H1 (cell line): ENCODE results near the gene RAD51B. TPM values are rescaled to one million over a fixed set of nuclear protein-coding genes. Genes with fewer than 3 reads are reported as not detected.

Source experiments
- CTCF ChIA-PET: fragments of 300-600 bp; sonication (Branson Sonifier 250); formaldehyde crosslinking; loops from one replicate; lab custom pipeline; 2021; ENCODE audit not compliant: partially characterized antibody; lab: Charles Lee
- POLR2A ChIA-PET: fragments of 300-600 bp; sonication (Branson Sonifier 250); formaldehyde crosslinking; loops from one replicate; lab custom pipeline; 2021; ENCODE audit warnings: inconsistent platforms; ENCODE audit not compliant: partially characterized antibody; lab: Charles Lee
- DNase-seq, 2 experiments: peaks; one replicate each; pipeline versions ENCODE4 v3.0.0 to v3.0.0-alpha.2; 2010 to 2022; ENCODE audit warnings: low spot score in 2 of 2, low read depth in 1 of 2, mixed read lengths in 1 of 2
- FAIRE-seq: peaks from 2 replicates; lab custom pipeline; 2011; peaks lifted over from hg19 to GRCh38; lab: Jason Lieb, UNC
- H2AFZ ChIP-seq: 2 replicates; pipeline ENCODE4 v1.8.1; 2012; ENCODE audit warnings: low read length, inconsistent platforms
- H2AK5ac ChIP-seq: 2 replicates; pipeline ENCODE4 v1.6.1; 2013; ENCODE audit warnings: low read depth, low read length
- H2BK120ac ChIP-seq: replicated peaks from 2 replicates; pipeline ENCODE3; 2013; ENCODE audit warnings: low read depth, low read length, inconsistent platforms
- H2BK12ac ChIP-seq: 2 replicates; pipeline ENCODE4 v1.6.1; 2013; ENCODE audit warnings: low read depth, low read length
- H2BK15ac ChIP-seq: 2 replicates; pipeline ENCODE4 v1.6.1; 2013; ENCODE audit warnings: low read length
- H2BK20ac ChIP-seq: 2 replicates; pipeline ENCODE4 v1.6.1; 2013; ENCODE audit warnings: low read length
- H2BK5ac ChIP-seq: 2 replicates; pipeline ENCODE4 v1.6.1; 2013; ENCODE audit warnings: low read depth, low read length
- H3K14ac ChIP-seq: 2 replicates; pipeline ENCODE4 v1.6.1; 2013; ENCODE audit warnings: inconsistent platforms; ENCODE audit not compliant: insufficient read length
- H3K18ac ChIP-seq: 2 replicates; pipeline ENCODE4 v1.6.1; 2013; ENCODE audit warnings: low read length; ENCODE audit errors: extremely low read depth
- H3K23ac ChIP-seq: 2 replicates; pipeline ENCODE4 v1.6.1; 2013; ENCODE audit warnings: inconsistent platforms; ENCODE audit not compliant: insufficient read length
- H3K23me2 ChIP-seq: 2 replicates; pipeline ENCODE4 v1.6.1; 2013; ENCODE audit warnings: low read depth, low read length
- H3K27ac ChIP-seq: 2 replicates; pipeline ENCODE4 v1.6.1; 2011; ENCODE audit warnings: low read depth, low read length, inconsistent platforms
- H3K27me3 ChIP-seq, 4 experiments: replicated peaks in 1 of 4; 1 replicate in 1 of 4; 2 replicates in 3 of 4; pipeline versions ENCODE4 v1.6.1 to v1.8.1; 2011 to 2013; ENCODE audit warnings: low read length in 3 of 4, mild to moderate bottlenecking in 3 of 4, inconsistent platforms in 2 of 4, mixed read lengths in 2 of 4, moderate library complexity in 1 of 4; ENCODE audit not compliant: control insufficient read depth in 3 of 4, insufficient read depth in 3 of 4; ENCODE audit errors: extremely low read depth in 1 of 4
- H3K36me3 ChIP-seq, 4 experiments: 2 replicates each; pipeline versions ENCODE4 v1.6.1 to v1.8.1; 2011 to 2013; ENCODE audit warnings: mild to moderate bottlenecking in 4 of 4, low read length in 3 of 4, moderate library complexity in 2 of 4, control low read depth in 1 of 4, inconsistent platforms in 1 of 4; ENCODE audit not compliant: insufficient read depth in 4 of 4, control insufficient read depth in 2 of 4
- H3K4ac ChIP-seq: replicated peaks from 2 replicates; pipeline ENCODE3; 2013; ENCODE audit warnings: low read length, low read depth, mixed read lengths, inconsistent platforms; ENCODE audit not compliant: insufficient read length
- H3K4me1 ChIP-seq, 4 experiments: replicated peaks in 1 of 4; 1 replicate in 1 of 4; 2 replicates in 3 of 4; pipeline versions ENCODE4 v1.6.1 to v1.8.1; 2011 to 2013; ENCODE audit warnings: low read length in 3 of 4, inconsistent platforms in 2 of 4, mixed read lengths in 1 of 4; ENCODE audit not compliant: insufficient read depth in 4 of 4, control insufficient read depth in 3 of 4
- H3K4me2 ChIP-seq, 2 experiments: 2 replicates each; pipeline versions ENCODE4 v1.6.1 to v1.8.1; 2011 to 2013; ENCODE audit warnings: low read depth in 2 of 2, low read length in 2 of 2, control low read depth in 1 of 2, inconsistent platforms in 1 of 2, mild to moderate bottlenecking in 1 of 2; ENCODE audit not compliant: insufficient read depth in 1 of 2
- H3K4me3 ChIP-seq, 4 experiments: fragments of 200-600, 300-600 bp in 1 of 4; sonication (generic), shearing (Covaris generic), sonication (Bioruptor Twin) in 1 of 4; 2 replicates each; pipeline versions ENCODE4 v1.5.1 to v1.8.1; 2011 to 2016; ENCODE audit warnings: low read length in 4 of 4, low read depth in 3 of 4, control low read depth in 2 of 4, inconsistent platforms in 2 of 4, mild to moderate bottlenecking in 2 of 4, mixed read lengths in 1 of 4, moderate library complexity in 1 of 4; ENCODE audit not compliant: insufficient read depth in 2 of 4; ENCODE audit errors: extremely low read depth in 1 of 4
- H3K56ac ChIP-seq: replicated peaks from 2 replicates; pipeline ENCODE3; 2013; ENCODE audit warnings: low read depth, mild to moderate bottlenecking, mixed read lengths, low read length, inconsistent platforms; ENCODE audit not compliant: insufficient read length
- H3K79me1 ChIP-seq: 2 replicates; pipeline ENCODE4 v1.6.1; 2013; ENCODE audit warnings: low read depth, low read length, control low read depth
- H3K79me2 ChIP-seq, 2 experiments: 2 replicates each; pipeline versions ENCODE4 v1.6.1 to v1.8.1; 2012 to 2013; ENCODE audit warnings: low read length in 2 of 2, mild to moderate bottlenecking in 2 of 2, inconsistent platforms in 1 of 2; ENCODE audit not compliant: insufficient read depth in 2 of 2, control insufficient read depth in 1 of 2
- H3K9ac ChIP-seq, 4 experiments: replicated peaks in 1 of 4; 1 replicate in 1 of 4; 2 replicates in 3 of 4; pipeline versions ENCODE4 v1.6.1 to v1.8.1; 2011 to 2013; ENCODE audit warnings: low read depth in 3 of 4, low read length in 3 of 4, control low read depth in 2 of 4, mild to moderate bottlenecking in 2 of 4, moderate library complexity in 2 of 4, inconsistent platforms in 1 of 4; ENCODE audit errors: extremely low read depth in 1 of 4
- H3K9me3 ChIP-seq, 2 experiments: 2 replicates each; pipeline versions ENCODE4 v1.6.1 to v1.8.1; 2012 to 2013; ENCODE audit warnings: mild to moderate bottlenecking in 2 of 2, moderate library complexity in 2 of 2, control low read depth in 1 of 2, inconsistent platforms in 1 of 2, low read depth in 1 of 2, low read length in 1 of 2, mixed read lengths in 1 of 2; ENCODE audit not compliant: insufficient read depth in 2 of 2
- H4K20me1 ChIP-seq, 2 experiments: replicated peaks in 1 of 2; 2 replicates each; pipeline versions ENCODE3 to v1.8.1; 2011 to 2013; ENCODE audit warnings: inconsistent platforms in 2 of 2, low read length in 2 of 2, mild to moderate bottlenecking in 1 of 2; ENCODE audit not compliant: insufficient read depth in 2 of 2, control insufficient read depth in 1 of 2
- H4K5ac ChIP-seq: 2 replicates; pipeline ENCODE4 v1.6.1; 2013; ENCODE audit warnings: low read length, low read depth, mixed read lengths, inconsistent platforms; ENCODE audit not compliant: insufficient read length
- H4K8ac ChIP-seq: 2 replicates; pipeline ENCODE4 v1.8.0; 2013; ENCODE audit warnings: mild to moderate bottlenecking, moderate library complexity, low read length, inconsistent platforms; ENCODE audit not compliant: insufficient read depth; ENCODE audit errors: extremely low read depth
- H4K91ac ChIP-seq: replicated peaks from 2 replicates; pipeline ENCODE3; 2013; ENCODE audit warnings: low read length, mixed read lengths, inconsistent platforms; ENCODE audit not compliant: insufficient read length
- BRCA1 ChIP-seq: IDR thresholded peaks from 2 replicates; pipeline ENCODE4 v1.6.1; 2012; ENCODE audit warnings: low read depth, low read length, improper control_type of control experiment
- CTBP2 ChIP-seq: IDR thresholded peaks from 2 replicates; pipeline ENCODE4 v1.7.0; 2011; ENCODE audit warnings: borderline replicate concordance, mild to moderate bottlenecking, moderate library complexity, mixed read lengths, low read length; ENCODE audit not compliant: insufficient read depth, insufficient read length
- EZH2 ChIP-seq: fragments of 200-600 bp; sonication (generic); IDR thresholded peaks from 2 replicates; pipeline ENCODE4 v1.7.1; 2012; ENCODE audit warnings: low read depth, mild to moderate bottlenecking, moderate library complexity, low read length, inconsistent platforms; ENCODE audit not compliant: severe bottlenecking
- FOSL1 ChIP-seq: IDR thresholded peaks from 2 replicates; pipeline ENCODE4 v1.6.1; 2011; ENCODE audit warnings: mild to moderate bottlenecking, low read depth, low read length, moderate library complexity; ENCODE audit not compliant: insufficient read depth
- GABPA ChIP-seq: IDR thresholded peaks from 2 replicates; pipeline ENCODE4 v1.6.1; 2011; ENCODE audit warnings: mild to moderate bottlenecking, low read length, moderate library complexity, borderline replicate concordance; ENCODE audit not compliant: insufficient read depth
- KDM1A ChIP-seq: fragments of 200-600, 300-600 bp; sonication (generic); IDR thresholded peaks from 2 replicates; pipeline ENCODE4 v1.7.1; 2016; ENCODE audit warnings: mild to moderate bottlenecking, low read length, borderline replicate concordance
- RXRA ChIP-seq: IDR thresholded peaks from 2 replicates; pipeline ENCODE4 v1.6.1; 2011; ENCODE audit warnings: low read depth, mild to moderate bottlenecking, low read length, moderate library complexity; ENCODE audit not compliant: insufficient read depth
- SIRT6 ChIP-seq: IDR thresholded peaks from one replicate; pipeline ENCODE4 v1.7.1; 2012; ENCODE audit warnings: low read length, inconsistent platforms
- SP4 ChIP-seq: IDR thresholded peaks from 2 replicates; pipeline ENCODE4 v1.6.1; 2012; ENCODE audit warnings: low read length, inconsistent platforms
- SRF ChIP-seq: IDR thresholded peaks from 2 replicates; pipeline ENCODE4 v1.6.1; 2011; ENCODE audit warnings: mild to moderate bottlenecking, low read depth, low read length, moderate library complexity
- TCF12 ChIP-seq: IDR thresholded peaks from 2 replicates; pipeline ENCODE4 v1.6.1; 2011; ENCODE audit warnings: low read depth, mild to moderate bottlenecking, low read length
- WGBS, 2 experiments: shearing (Covaris generic) in 1 of 2; methylation state at CpG; one replicate each; pipeline versions ENCODE4 v1.1.6 to v1.1.7; 2013 to 2015; ENCODE audit warnings: low lambda C conversion rate in 2 of 2, mixed read lengths in 2 of 2, inconsistent platforms in 1 of 2, low coverage in 1 of 2, missing lambda C conversion rate in 1 of 2; ENCODE audit not compliant: insufficient replicate concordance in 2 of 2, insufficient coverage in 1 of 2, insufficient read length in 1 of 2; ENCODE audit errors: extremely low coverage in 1 of 2, missing lambda C conversion rate in 1 of 2; 5-methylcytosine and 5-hydroxymethylcytosine counted together
- polyA plus RNA-seq, 7 experiments: library from polyadenylated mRNA; depleted of rRNA in 3 of 7; stranded (reverse) in 5 of 7; unstranded in 2 of 7; fragments of >200 nt in 5 of 7; fragments of 200-250 nt in 2 of 7; gene quantifications; 1 replicate in 5 of 7; 2 replicates in 1 of 7; 4 replicates in 1 of 7; pipeline versions ENCODE4 v1.2.1 to v1.2.3, GENCODE V29; 2011 to 2013; ENCODE audit warnings: missing spikeins in 2 of 7, mixed read lengths in 2 of 7
- total RNA-seq: library from RNA; stranded (reverse); fragmentation: NEBNext Ultra II Directional; extraction: Animal tissue kit (Norgen Biotek cat#: 25700); gene quantifications from 2 replicates; pipeline ENCODE4 v1.2.1, GENCODE V29; 2021
- TF ChIP-seq, protein P1 (sequence below), 3 experiments: IDR thresholded peaks; 1 replicate in 2 of 3; 2 replicates in 1 of 3; pipeline versions ENCODE4 v1.5.1 to v1.6.1; 2011; ENCODE audit warnings: low read length in 3 of 3, mild to moderate bottlenecking in 3 of 3, inconsistent platforms in 2 of 3, low read depth in 1 of 3, moderate library complexity in 1 of 3; ENCODE audit not compliant: insufficient read depth in 1 of 3; ENCODE audit errors: control extremely low read depth in 1 of 3

Gene RAD51B
- total and polyA plus RNA-seq, 2 of the 8 experiments (the other 6 are each of a cell fraction or from before 2014, with no cell fraction given): 3.9 to 14.9 TPM

DNA sequence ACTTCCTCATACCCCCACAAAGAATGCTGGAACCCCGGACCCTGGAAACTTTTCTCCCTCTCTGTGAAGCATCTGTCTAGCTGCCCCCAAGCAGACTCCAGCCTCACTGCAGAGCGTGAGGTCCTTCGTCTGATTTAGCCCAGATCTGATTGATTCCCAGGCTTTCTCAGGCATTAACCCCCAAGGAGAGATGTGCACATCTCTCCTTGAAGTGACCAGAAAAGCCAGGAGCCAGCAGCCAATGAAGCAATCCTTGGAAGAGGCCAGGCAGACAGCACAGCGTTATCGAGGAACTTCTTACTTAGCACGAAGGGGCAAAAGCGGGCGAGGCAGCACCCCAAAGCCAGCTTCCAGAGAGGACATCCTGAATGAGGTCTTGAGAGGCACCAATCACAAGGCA lies 872.6 kb downstream of the RAD51B start:
- no peak for FAIRE-seq
- no peak overlapping the region for H2AFZ ChIP-seq
- WGBS, 2 experiments: 90% methylated on average over 8 of the region's 8 CpGs; no CpG with 5 or more reads in 1 of the 2 experiments
- TF ChIP-seq SRF (no peak), SIRT6 (no peak), FOSL1 (no peak), BRCA1 (no peak), CTBP2 (no peak), EZH2 (no peak), TCF12 (no peak), SP4 (no peak), RXRA (no peak), KDM1A (no peak), GABPA (no peak)
- TF ChIP-seq, protein P1, sequence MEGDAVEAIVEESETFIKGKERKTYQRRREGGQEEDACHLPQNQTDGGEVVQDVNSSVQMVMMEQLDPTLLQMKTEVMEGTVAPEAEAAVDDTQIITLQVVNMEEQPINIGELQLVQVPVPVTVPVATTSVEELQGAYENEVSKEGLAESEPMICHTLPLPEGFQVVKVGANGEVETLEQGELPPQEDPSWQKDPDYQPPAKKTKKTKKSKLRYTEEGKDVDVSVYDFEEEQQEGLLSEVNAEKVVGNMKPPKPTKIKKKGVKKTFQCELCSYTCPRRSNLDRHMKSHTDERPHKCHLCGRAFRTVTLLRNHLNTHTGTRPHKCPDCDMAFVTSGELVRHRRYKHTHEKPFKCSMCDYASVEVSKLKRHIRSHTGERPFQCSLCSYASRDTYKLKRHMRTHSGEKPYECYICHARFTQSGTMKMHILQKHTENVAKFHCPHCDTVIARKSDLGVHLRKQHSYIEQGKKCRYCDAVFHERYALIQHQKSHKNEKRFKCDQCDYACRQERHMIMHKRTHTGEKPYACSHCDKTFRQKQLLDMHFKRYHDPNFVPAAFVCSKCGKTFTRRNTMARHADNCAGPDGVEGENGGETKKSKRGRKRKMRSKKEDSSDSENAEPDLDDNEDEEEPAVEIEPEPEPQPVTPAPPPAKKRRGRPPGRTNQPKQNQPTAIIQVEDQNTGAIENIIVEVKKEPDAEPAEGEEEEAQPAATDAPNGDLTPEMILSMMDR (IDR thresholded peaks at IDR 0.05; ENCODE audit: control extremely low read depth in 1 of 3, insufficient read depth in 1 of 3, low read depth in 1 of 3, low read length in 3 of 3): no peak

More for the DNA sequence above, 872.6 kb downstream of the RAD51B start:
- H3K14ac ChIP-seq: no peak overlapping the region
- CTCF ChIA-PET: interaction anchor here (0.7 to 1.2 kb wide), 4 partner anchors 9 to 1141 kb away, joined by 3 to 4 read pairs (median 4); no protein-coding TSS in a partner anchor
- no peak overlapping the region for H4K8ac ChIP-seq
- no peak for DNase-seq
- no peak overlapping the region for H3K56ac ChIP-seq
- no peak overlapping the region for H3K23ac ChIP-seq
- no peak overlapping the region for H2AK5ac ChIP-seq
- no peak overlapping the region; a peak in 1 of 8 replicates for H3K4me3 ChIP-seq
- H4K5ac ChIP-seq: no peak overlapping the region
- no peak overlapping the region for H2BK15ac ChIP-seq
- H3K4me1 ChIP-seq: peaks cover 0 to 15% (median 10%) of the 10 kb centered on the region in 4 experiments; a peak in 6 of 7 replicates
- no peaks in the 10 kb centered on the region for H3K27me3 ChIP-seq
- H3K9ac ChIP-seq: no peak overlapping the region
- H3K79me2 ChIP-seq: no peaks in the 10 kb centered on the region
- H2BK20ac ChIP-seq: no peak overlapping the region
- POLR2A ChIA-PET: no interaction called here
- no peak overlapping the region for H2BK12ac ChIP-seq
- H2BK5ac ChIP-seq: no peak overlapping the region
- H3K9me3 ChIP-seq: no peaks in the 10 kb centered on the region
- H3K4me2 ChIP-seq: no peak overlapping the region
- no peaks in the 10 kb centered on the region for H3K36me3 ChIP-seq
- H2BK120ac ChIP-seq: no peak overlapping the region
- no peaks in the 10 kb centered on the region for H3K23me2 ChIP-seq
- no peak overlapping the region for H3K27ac ChIP-seq
- no peaks in the 10 kb centered on the region for H4K20me1 ChIP-seq
- H3K4ac ChIP-seq: no peak overlapping the region
- H4K91ac ChIP-seq: no peak overlapping the region
- no peaks in the 10 kb centered on the region for H3K79me1 ChIP-seq
- H3K18ac ChIP-seq: no peak overlapping the region
